Stomach (tissue), 4 donors: ENCODE results near the gene GAGE10.

Experiments used
- EP300 ChIP-seq: sonication (generic); formaldehyde crosslinking; IDR thresholded peaks from one replicate; pipeline ENCODE4 v1.6.1; 2017; ENCODE audit warnings: antibody characterized with exemption
- POLR2A ChIP-seq, 4 donors: fragments of 450-650 bp; IDR thresholded peaks; one replicate each; pipeline ENCODE4 v1.6.1; 2016; ENCODE audit warnings: antibody characterized with exemption in 4 of 4, control low read depth in 2 of 4, mild to moderate bottlenecking in 1 of 4, moderate library complexity in 1 of 4
- POLR2AphosphoS5 ChIP-seq, 3 donors: sonication (generic); formaldehyde crosslinking; IDR thresholded peaks; one replicate each; pipeline ENCODE4 v1.6.1; 2016; ENCODE audit warnings: antibody characterized with exemption in 3 of 3
- TF ChIP-seq, protein P1 (sequence below), 7 experiments: fragments of 450-650 bp in 4 of 7; fragments of 200-600 bp in 3 of 7; sonication (generic) in 3 of 7; IDR thresholded peaks; one replicate each; pipeline ENCODE4 v1.5.1; 2016 to 2019; ENCODE audit warnings: antibody characterized with exemption in 7 of 7, control low read depth in 2 of 7, mild to moderate bottlenecking in 1 of 7

- TF ChIP-seq, protein P1, sequence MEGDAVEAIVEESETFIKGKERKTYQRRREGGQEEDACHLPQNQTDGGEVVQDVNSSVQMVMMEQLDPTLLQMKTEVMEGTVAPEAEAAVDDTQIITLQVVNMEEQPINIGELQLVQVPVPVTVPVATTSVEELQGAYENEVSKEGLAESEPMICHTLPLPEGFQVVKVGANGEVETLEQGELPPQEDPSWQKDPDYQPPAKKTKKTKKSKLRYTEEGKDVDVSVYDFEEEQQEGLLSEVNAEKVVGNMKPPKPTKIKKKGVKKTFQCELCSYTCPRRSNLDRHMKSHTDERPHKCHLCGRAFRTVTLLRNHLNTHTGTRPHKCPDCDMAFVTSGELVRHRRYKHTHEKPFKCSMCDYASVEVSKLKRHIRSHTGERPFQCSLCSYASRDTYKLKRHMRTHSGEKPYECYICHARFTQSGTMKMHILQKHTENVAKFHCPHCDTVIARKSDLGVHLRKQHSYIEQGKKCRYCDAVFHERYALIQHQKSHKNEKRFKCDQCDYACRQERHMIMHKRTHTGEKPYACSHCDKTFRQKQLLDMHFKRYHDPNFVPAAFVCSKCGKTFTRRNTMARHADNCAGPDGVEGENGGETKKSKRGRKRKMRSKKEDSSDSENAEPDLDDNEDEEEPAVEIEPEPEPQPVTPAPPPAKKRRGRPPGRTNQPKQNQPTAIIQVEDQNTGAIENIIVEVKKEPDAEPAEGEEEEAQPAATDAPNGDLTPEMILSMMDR (IDR thresholded peaks at IDR 0.05) = no peak
- TF ChIP-seq EP300 (no peak), POLR2A (IDR thresholded peaks at IDR 0.05) (no peak), POLR2AphosphoS5 (IDR thresholded peaks at IDR 0.05) (no peak)
Observed at GRCh38 chrX:49287665-49288064, 15.8 kb upstream of the GAGE10 start.
